Fibroblast of skin of back (primary cell): Measurements from ENCODE around the gene DPYSL5.

Source experiments
- DNase-seq: peaks from one replicate; pipeline ENCODE4 v3.0.0-alpha.2; 2013

Gene DPYSL5

GRCh38 chr2:26932974-26933373 is 85.0 kb downstream of the DPYSL5 start:
- no peak for DNase-seq

- no peak for DNase-seq
Measured at GRCh38 chr2:26933431-26934334, 85.8 kb downstream of the DPYSL5 start.

- no peak for DNase-seq
Measured at GRCh38 chr2:26934335-26934724, 86.4 kb downstream of the DPYSL5 start.

- no peak for DNase-seq
Measured at GRCh38 chr2:26934985-26935384, 87.1 kb downstream of the DPYSL5 start.

GRCh38 chr2:26936855-26937254 is 88.9 kb downstream of the DPYSL5 start:
- DNase-seq = no peak

- DNase-seq = no peak
Measured at GRCh38 chr2:26938399-26939118, 90.6 kb downstream of the DPYSL5 start.

- no peak for DNase-seq
Measured at GRCh38 chr2:26940001-26940400, 92.1 kb downstream of the DPYSL5 start.

GRCh38 chr2:26941486-26941885 is 93.6 kb downstream of the DPYSL5 start:
- no peak for DNase-seq

GRCh38 chr2:26942543-26943295 is 94.8 kb downstream of the DPYSL5 start:
- peak; percentile 48 for DNase-seq

- DNase-seq = no peak
Measured at GRCh38 chr2:26945991-26946750, 98.2 kb downstream of the DPYSL5 start.

GRCh38 chr2:26946841-26947784 is 99.2 kb downstream of the DPYSL5 start:
- peak; percentile 43 for DNase-seq

GRCh38 chr2:26948800-26949199 is 100.9 kb downstream of the DPYSL5 start:
- no peak for DNase-seq

- no peak for DNase-seq
Measured at GRCh38 chr2:26950246-26950645, 102.3 kb downstream of the DPYSL5 start.

GRCh38 chr2:26951236-26951635 is 103.3 kb downstream of the DPYSL5 start:
- DNase-seq = no peak

GRCh38 chr2:26952374-26952773 is 104.4 kb downstream of the DPYSL5 start:
- no peak for DNase-seq

- DNase-seq = no peak
Measured at GRCh38 chr2:26954135-26954534, 106.2 kb downstream of the DPYSL5 start.

GRCh38 chr2:26957041-26957440 is 109.1 kb downstream of the DPYSL5 start:
- no peak for DNase-seq

GRCh38 chr2:26957534-26957933 is 109.6 kb downstream of the DPYSL5 start:
- no peak for DNase-seq

- no peak for DNase-seq
Measured at GRCh38 chr2:26959331-26959730, 111.4 kb downstream of the DPYSL5 start.

- no peak for DNase-seq
Measured at GRCh38 chr2:26964446-26965130, 116.7 kb downstream of the DPYSL5 start.

GRCh38 chr2:26968001-26968400 is 120.1 kb downstream of the DPYSL5 start:
- DNase-seq = no peak
